H4 (cell line): ENCODE measurements around the gene PRR12. TPM values are rescaled to one million over a fixed set of nuclear protein-coding genes. Genes with fewer than 3 reads are reported as not detected.

Experiments used
- DNase-seq: peaks from one replicate; pipeline ENCODE4 v3.0.0-alpha.2; 2015; ENCODE audit warnings: low spot score
- total RNA-seq: library from RNA; depleted of rRNA; stranded (reverse); fragments of >200 nt; shearing (Covaris generic); gene quantifications from 2 replicates; pipeline ENCODE4 v1.2.3, GENCODE V29; 2014; rRNA removed

Gene PRR12
- 0.99 and 1.0 TPM in 2 replicates for total RNA-seq

- DNase-seq = peak; percentile 72
Measured at GRCh38 chr19:49590971-49591730, at the start of gene PRR12. PRR12 (plus strand) TSS chr19:49591182; CDS start chr19:49591655, 473 bp downstream.

- DNase-seq = no peak
Measured at GRCh38 chr19:49541914-49542313, 49.1 kb upstream of the PRR12 start.

DNA sequence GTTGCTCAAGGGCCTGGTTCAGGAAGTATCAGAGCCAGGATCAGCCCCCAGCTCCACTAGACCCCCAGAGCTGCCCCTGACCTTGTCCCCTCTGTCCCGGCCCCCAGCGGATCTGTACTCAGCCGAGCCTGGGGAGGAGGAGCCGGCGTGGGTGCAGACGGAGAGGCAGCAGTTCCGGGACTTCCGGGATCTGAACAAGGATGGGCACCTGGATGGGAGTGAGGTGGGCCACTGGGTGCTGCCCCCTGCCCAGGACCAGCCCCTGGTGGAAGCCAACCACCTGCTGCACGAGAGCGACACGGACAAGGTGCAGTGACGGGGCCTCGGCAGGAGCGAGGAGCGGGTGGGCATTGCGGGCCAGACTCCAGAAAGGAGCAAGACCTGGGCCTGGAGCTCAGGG, 48.5 kb upstream of the PRR12 start:
- DNase-seq = no peak

- no peak for DNase-seq
Measured at GRCh38 chr19:49543032-49543431, 48.0 kb upstream of the PRR12 start.

DNA sequence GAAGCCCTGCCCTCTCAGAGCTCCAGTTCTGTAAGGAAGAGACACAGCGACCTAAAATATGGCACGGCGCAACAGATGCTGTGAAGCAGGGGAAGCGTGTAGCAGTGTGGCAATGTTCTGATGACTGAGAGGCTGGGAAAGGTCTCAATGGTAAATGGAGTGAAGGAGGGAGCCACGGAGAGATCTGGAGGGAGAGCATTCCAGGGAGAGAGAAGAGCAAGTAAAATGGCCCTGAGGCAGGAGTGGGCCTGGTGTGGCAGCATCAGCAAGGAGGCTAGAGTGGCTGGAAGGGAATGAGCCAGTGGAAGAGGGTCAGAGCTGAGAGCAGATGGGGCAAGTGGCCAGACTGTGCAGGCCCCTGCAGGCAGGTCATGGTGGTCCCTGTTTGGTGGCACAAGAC, 46.8 kb upstream of the PRR12 start:
- no peak for DNase-seq

DNA sequence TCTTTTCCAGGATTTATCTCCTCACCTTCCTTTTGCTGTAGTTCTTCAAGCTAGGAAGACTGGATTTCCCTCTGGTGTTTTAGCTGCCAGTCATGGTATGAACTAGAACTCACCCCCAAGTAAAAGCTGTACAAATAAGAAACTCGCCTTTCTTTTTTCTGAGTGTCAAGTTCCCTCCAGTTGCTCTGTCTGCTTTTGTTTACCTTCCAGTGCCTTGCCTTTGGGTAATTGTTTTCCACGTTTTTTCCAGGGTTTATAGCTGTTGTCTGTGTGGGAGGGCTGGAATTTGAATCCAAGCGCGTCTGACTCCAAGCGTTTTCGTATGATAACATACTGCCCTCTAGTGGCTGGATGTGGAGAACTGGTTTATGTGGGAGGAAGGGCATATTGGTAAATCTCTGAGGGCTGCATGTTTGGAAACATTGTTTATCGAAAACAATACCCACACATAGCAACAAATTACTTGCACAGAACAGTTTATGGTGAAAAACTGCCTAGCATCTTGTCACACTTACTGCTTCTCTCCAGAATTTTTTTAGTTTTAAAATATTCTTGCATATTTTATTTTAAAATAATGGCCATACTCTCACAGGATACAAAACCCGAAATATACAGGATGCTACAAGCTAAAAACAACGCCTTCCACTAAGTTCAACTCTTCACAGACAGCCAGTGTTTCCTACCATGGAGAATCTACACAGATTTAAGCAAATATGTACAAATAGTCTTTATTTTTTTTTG, 44.0 kb upstream of the PRR12 start:
- peak; percentile 92 for DNase-seq

DNA sequence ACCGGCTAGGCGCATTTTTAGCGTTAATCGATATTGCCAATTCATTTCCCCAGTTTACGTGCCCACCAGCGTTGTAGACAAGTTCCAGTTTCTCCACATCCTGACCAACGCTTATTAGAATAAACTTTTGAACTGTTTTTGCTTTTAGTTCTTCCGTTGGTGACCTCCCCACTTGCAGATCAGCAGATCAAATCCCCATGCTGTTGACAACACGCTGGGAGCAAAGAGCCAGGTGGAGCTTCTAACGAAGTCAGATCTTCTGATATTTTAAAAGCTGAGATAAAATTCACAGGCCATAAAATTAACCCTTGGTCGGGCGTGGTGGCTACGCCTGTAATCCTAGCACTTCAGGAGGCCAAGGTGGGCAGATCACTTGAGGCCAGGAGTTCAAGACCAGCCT, 41.9 kb upstream of the PRR12 start:
- no peak for DNase-seq

DNA sequence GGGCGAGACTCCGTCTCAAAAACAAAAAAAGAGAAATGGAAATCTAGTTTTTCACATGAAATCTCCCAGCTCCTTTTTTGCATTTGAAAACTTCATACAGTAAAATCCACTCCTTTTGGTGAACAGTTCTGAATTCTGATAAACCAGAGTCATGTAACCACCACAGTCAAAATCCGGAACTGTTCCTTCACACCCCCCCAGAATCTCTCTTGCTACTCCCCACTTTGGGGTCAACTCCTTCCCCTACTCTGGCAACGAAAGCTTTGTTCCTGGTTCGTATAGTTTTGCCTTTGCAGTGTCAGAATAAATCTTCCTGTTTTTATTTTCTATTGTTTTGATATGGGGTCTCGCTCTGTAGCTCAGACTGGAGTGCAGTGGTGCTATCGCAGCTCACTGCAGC, 39.5 kb upstream of the PRR12 start:
- no peak for DNase-seq

DNA sequence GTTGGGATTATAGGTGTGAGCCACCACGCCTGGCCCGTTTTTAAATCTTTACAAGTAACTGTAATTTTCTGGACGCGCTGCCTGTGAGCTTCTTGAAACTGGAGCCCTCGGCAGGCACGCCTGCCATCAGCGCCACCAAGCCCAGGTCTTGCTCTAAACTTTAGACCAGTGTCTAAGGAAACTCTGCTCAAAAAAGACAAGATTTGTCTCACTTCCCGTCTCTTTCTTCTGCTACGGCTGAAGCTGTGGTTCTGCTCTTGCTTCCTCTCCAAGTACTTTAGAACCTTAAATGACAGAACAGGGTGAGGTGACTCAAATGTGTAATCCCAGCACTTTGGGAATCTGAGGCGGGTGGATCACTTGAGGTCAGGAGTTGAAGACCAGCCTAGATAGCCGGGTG, 38.2 kb upstream of the PRR12 start:
- DNase-seq = no peak

- DNase-seq = no peak
Measured at GRCh38 chr19:49553451-49554271, 37.3 kb upstream of the PRR12 start.

GRCh38 chr19:49554701-49555181, 36.2 kb upstream of the PRR12 start:
- no peak for DNase-seq

- DNase-seq = no peak
Measured at GRCh38 chr19:49555600-49556411, 35.2 kb upstream of the PRR12 start.

GRCh38 chr19:49556412-49557398, 34.3 kb upstream of the PRR12 start:
- no peak for DNase-seq

DNA sequence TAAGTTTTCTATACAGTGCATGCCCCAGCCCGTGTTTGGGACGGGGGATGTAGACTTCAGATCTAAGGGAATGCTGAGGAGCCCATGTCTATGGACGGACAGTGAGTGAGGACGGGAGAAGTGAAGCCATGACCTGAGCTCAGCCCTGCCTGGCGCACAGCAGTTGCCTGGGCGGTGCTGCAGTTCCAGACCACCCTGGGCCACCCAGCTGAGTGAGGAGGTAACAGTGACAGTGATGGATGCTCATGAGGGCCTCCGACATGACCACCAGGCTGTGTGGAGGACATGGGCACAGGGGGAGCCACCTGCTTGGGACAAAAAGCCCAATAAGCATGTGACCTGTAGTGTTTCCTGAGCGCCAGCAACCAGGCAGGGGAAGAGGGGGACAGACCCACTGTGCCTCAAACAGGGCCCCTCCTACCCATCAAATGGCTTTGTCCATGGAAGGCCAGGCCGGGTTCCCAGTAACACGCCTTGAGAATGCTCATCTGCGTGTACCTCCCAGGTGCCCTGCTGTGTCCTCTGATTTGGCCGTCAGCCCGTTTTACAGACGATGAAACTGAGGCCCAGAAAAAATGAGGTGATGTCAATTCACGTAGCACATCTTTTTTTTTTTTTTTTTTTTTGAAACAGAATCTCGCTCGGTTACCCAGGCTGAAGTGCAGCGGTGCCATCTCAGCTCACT, 33.2 kb upstream of the PRR12 start:
- no peak for DNase-seq

- DNase-seq = no peak
Measured at GRCh38 chr19:49558591-49558990, 32.4 kb upstream of the PRR12 start.

GRCh38 chr19:49559443-49559842, 31.5 kb upstream of the PRR12 start:
- no peak for DNase-seq

GRCh38 chr19:49559928-49560327, 31.1 kb upstream of the PRR12 start:
- DNase-seq = no peak

DNA sequence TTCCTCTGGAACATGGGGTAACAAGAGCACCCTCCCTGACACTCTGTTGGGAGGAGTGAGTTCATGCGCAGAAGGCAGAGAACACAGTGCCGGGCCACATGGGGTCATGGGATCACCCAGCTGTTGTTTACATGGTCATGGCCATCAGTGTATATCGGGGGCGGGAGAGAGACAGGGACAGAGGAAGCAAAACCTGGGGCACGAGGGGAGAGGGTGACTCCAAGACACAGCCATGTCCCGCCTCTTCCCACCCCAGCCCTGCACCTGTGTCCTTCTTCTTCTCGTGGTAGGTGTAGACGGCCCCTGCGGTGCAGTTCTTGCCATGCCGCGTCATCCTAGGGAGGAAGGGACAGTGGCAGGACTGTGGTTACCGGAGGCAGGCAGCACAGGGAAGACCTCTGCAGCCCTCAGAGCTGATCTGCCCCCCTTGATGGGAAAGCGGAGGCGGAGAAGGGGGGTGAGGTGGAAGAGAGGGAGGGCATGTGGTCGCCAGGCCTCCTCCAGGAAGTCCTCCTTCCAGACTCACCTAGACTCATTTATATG, 30.6 kb upstream of the PRR12 start:
- DNase-seq = no peak

- no peak for DNase-seq
Measured at GRCh38 chr19:49564616-49565045, 26.4 kb upstream of the PRR12 start.
